ENCODE results near the gene KPNA6. TPM values are rescaled to one million over a fixed set of nuclear protein-coding genes. Genes with fewer than 3 reads are reported as not detected.

KPNA6 gene
- polyA plus RNA-seq, 3 donors = 11.0 to 26.7 (median 20.2) TPM

DNA sequence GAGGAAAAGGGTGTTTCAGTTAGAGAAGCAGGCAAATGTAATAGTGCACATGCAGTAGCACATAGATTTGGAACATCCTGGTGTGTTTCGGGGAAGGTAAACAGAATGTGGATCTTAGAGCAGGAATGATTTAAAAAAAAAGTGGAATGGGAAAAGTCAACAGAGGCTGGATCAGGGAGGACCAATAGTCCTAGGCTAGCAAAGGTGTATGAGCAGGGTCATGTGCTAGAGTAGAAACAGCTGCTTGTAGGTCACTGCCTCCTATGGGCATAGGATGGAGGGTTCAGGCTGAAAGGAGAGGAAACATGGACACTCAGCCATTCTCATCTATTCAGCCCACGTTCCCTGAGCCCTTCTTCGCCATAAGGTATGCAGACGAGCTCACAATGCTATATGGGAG is 3.7 kb upstream of the KPNA6 start:
- Histone ChIP-seq H4K20me1 (ENCODE audit: insufficient read depth, low read length) (peaks cover 3% of the 10 kb centered on the region), H3K9ac (ENCODE audit: insufficient read depth, low read length, poor library complexity, severe bottlenecking) (no peak overlapping the region), H3K79me2 (ENCODE audit: insufficient read depth, low read length) (peaks cover 12% of the 10 kb centered on the region), H3K4me2 (replicated peaks; ENCODE audit: extremely low read depth, low read length, poor library complexity, severe bottlenecking) (no peak overlapping the region), H3K36me3 (replicated peaks in 1 of 2; ENCODE audit: control insufficient read depth in 1 of 2, insufficient read depth in 2 of 2, low read length in 2 of 2) (peaks cover 24 to 40% of the 10 kb centered on the region in 2 donors), H3K9me3 (replicated peaks in 1 of 2; ENCODE audit: control insufficient read depth in 1 of 2, insufficient read depth in 1 of 2, low read length in 2 of 2) (no peaks in the 10 kb centered on the region), H3K27ac (ENCODE audit: low read depth in 1 of 2, low read length in 2 of 2) (no peak overlapping the region), H3K27me3 (ENCODE audit: control insufficient read depth in 2 of 2, insufficient read depth in 2 of 2, low read length in 2 of 2) (no peaks in the 10 kb centered on the region), H2AFZ (ENCODE audit: insufficient read depth, low read depth, low read length, poor library complexity, severe bottlenecking) (no peak overlapping the region), H3K4me3 (replicated peaks in 1 of 3; ENCODE audit: low read depth in 2 of 3, low read length in 3 of 3) (no peak overlapping the region), H3K4me1 (ENCODE audit: control insufficient read depth in 1 of 2, insufficient read depth in 2 of 2, low read length in 2 of 2) (peaks cover 15 to 20% of the 10 kb centered on the region in 2 donors)
- Mint-ChIP-seq H3K4me1 (peaks cover 14% of the 10 kb centered on the region), H3K27ac (peak overlapping the region in 1 of 7 donors; percentile 10), H3K36me3 (peaks cover 39 to 41% of the 10 kb centered on the region in 2 donors), H3K27me3 (ENCODE audit: low read depth in 3 of 3) (peaks cover 0 to 5% (median 0%) of the 10 kb centered on the region in 3 donors), H3K9me3 (peaks cover 0 to 2% (median 0%) of the 10 kb centered on the region in 7 donors), H3K4me3 (no peak overlapping the region)
- TF ChIP-seq, protein P1, sequence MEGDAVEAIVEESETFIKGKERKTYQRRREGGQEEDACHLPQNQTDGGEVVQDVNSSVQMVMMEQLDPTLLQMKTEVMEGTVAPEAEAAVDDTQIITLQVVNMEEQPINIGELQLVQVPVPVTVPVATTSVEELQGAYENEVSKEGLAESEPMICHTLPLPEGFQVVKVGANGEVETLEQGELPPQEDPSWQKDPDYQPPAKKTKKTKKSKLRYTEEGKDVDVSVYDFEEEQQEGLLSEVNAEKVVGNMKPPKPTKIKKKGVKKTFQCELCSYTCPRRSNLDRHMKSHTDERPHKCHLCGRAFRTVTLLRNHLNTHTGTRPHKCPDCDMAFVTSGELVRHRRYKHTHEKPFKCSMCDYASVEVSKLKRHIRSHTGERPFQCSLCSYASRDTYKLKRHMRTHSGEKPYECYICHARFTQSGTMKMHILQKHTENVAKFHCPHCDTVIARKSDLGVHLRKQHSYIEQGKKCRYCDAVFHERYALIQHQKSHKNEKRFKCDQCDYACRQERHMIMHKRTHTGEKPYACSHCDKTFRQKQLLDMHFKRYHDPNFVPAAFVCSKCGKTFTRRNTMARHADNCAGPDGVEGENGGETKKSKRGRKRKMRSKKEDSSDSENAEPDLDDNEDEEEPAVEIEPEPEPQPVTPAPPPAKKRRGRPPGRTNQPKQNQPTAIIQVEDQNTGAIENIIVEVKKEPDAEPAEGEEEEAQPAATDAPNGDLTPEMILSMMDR (IDR thresholded peaks at IDR 0.05) = no peak
- intact Hi-C loops (cut with micrococcal nuclease) = no loop called here
- no peak for DNase-seq
- WGBS (ENCODE audit: insufficient coverage) = 100% methylated on average over 1 of the region's 4 CpGs

DNA sequence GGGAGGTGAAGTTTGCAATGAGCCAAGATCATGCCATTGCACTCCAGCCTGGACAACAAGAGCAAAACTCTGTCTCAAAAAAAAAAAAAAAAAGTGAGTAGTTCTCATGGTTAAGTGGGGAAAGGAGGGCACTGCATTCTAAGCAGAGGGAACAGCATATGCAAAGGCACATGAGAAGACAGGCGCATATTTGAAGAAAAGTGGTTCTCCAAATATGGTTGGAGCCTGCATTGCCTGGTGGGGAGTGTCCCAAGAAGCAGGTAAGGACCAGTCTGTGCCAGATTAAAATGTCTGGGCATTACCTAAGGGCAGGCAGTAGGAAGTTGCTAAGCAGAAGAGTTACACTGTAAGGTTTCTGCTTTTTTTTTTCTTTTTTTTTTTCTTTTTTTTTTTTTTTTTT is 2.5 kb upstream of the KPNA6 start:
- no peak overlapping the region for H3K4me2 ChIP-seq (replicated peaks; ENCODE audit: extremely low read depth, low read length, poor library complexity, severe bottlenecking)
- peaks cover 23 to 30% of the 10 kb centered on the region in 2 donors for H3K4me1 ChIP-seq (ENCODE audit: control insufficient read depth in 1 of 2, insufficient read depth in 2 of 2, low read length in 2 of 2)
- Mint-ChIP-seq H3K4me3 (no peak overlapping the region), H3K4me1 (peaks cover 25% of the 10 kb centered on the region), H3K27me3 (ENCODE audit: low read depth in 3 of 3) (peaks cover 0 to 5% (median 0%) of the 10 kb centered on the region in 3 donors), H3K27ac (no peak overlapping the region), H3K9me3 (peaks cover 0 to 2% (median 0%) of the 10 kb centered on the region in 7 donors), H3K36me3 (peaks cover 29 to 32% of the 10 kb centered on the region in 2 donors)
- WGBS (ENCODE audit: insufficient coverage) = 100% methylated on average over 1 of the region's 1 CpG
- H4K20me1 ChIP-seq (ENCODE audit: insufficient read depth, low read length) = peaks cover 16% of the 10 kb centered on the region
- DNase-seq = no peak
- peaks cover 16 to 28% of the 10 kb centered on the region in 2 donors for H3K36me3 ChIP-seq (replicated peaks in 1 of 2; ENCODE audit: control insufficient read depth in 1 of 2, insufficient read depth in 2 of 2, low read length in 2 of 2)
- H2AFZ ChIP-seq (ENCODE audit: insufficient read depth, low read depth, low read length, poor library complexity, severe bottlenecking) = no peak overlapping the region
- no peaks in the 10 kb centered on the region for H3K27me3 ChIP-seq (ENCODE audit: control insufficient read depth in 2 of 2, insufficient read depth in 2 of 2, low read length in 2 of 2)
- TF ChIP-seq, protein P1 (IDR thresholded peaks at IDR 0.05) = no peak
- peaks cover 25% of the 10 kb centered on the region for H3K79me2 ChIP-seq (ENCODE audit: insufficient read depth, low read length)
- no peak overlapping the region for H3K4me3 ChIP-seq (replicated peaks in 1 of 3; ENCODE audit: low read depth in 2 of 3, low read length in 3 of 3)
- intact Hi-C loops (cut with micrococcal nuclease) = loop anchor here in 1 of 2 donors (5.0 kb wide), 1 partner anchor 33 kb away; the partner anchor contains the start of gene TMEM39B
- no peak overlapping the region for H3K27ac ChIP-seq (ENCODE audit: low read depth in 1 of 2, low read length in 2 of 2)
- no peak overlapping the region for H3K9ac ChIP-seq (ENCODE audit: insufficient read depth, low read length, poor library complexity, severe bottlenecking)
- no peaks in the 10 kb centered on the region for H3K9me3 ChIP-seq (replicated peaks in 1 of 2; ENCODE audit: control insufficient read depth in 1 of 2, insufficient read depth in 1 of 2, low read length in 2 of 2)
